DND-41 (cell line): ENCODE results near the gene JADE1.

Experiments
- CTCF ChIP-seq: IDR thresholded peaks from 2 replicates; pipeline ENCODE4 v1.5.1; 2012; ENCODE audit warnings: borderline replicate concordance, low read length, moderate library complexity, mild to moderate bottlenecking; ENCODE audit not compliant: poor library complexity, severe bottlenecking; ENCODE audit errors: extremely low read depth
- EZH2 ChIP-seq: IDR thresholded peaks from 3 replicates; pipeline ENCODE4 v1.6.1; 2012; ENCODE audit warnings: borderline replicate concordance, low read depth, mild to moderate bottlenecking, moderate library complexity, low read length, inconsistent platforms; ENCODE audit not compliant: severe bottlenecking

GRCh38 chr4:128782076-128782715 lies 27.3 kb upstream of the JADE1 start:
- TF ChIP-seq CTCF: peak; percentile 50
- TF ChIP-seq EZH2: no peak
